Tibial artery (tissue), 4 donors: ENCODE measurements around the gene ALDH1L1.

Experiments used
- DNase-seq, 2 donors: peaks; one replicate each; pipeline ENCODE4 v3.0.0-alpha.2; 2019
- H3K27ac ChIP-seq, 2 donors: fragments of 200-600 bp; sonication (generic) in 1 of 2; 1 replicate in 1 of 2; 2 replicates in 1 of 2; pipeline ENCODE4 v1.5.1; 2018 to 2019; ENCODE audit warnings: mild to moderate bottlenecking in 1 of 2
- H3K27me3 ChIP-seq, 2 donors: fragments of 200-600 bp; sonication (generic) in 1 of 2; one replicate each; pipeline versions ENCODE4 v1.5.1 to v1.6.0; 2016 to 2019
- H3K36me3 ChIP-seq, 3 donors: fragments of 200-600 bp; sonication (generic) in 2 of 3; one replicate each; pipeline ENCODE4 v1.5.1; 2016 to 2019; ENCODE audit warnings: mild to moderate bottlenecking in 2 of 3
- H3K4me1 ChIP-seq, 4 donors: fragments of 200-600 bp; sonication (generic) in 2 of 4; 1 replicate in 3 of 4; 2 replicates in 1 of 4; pipeline ENCODE4 v1.5.1; 2016 to 2019
- H3K4me3 ChIP-seq, 2 donors: fragments of 200-600 bp; sonication (generic) in 1 of 2; 1 replicate in 1 of 2; 2 replicates in 1 of 2; pipeline ENCODE4 v1.5.1; 2018 to 2019; ENCODE audit warnings: mild to moderate bottlenecking in 2 of 2
- H3K9me3 ChIP-seq, 3 donors: fragments of 200-600 bp; sonication (generic) in 1 of 3; one replicate each; pipeline ENCODE4 v1.5.1; 2016 to 2019
- intact Hi-C: fragments of 100-400 bp; cut with DNase I; formaldehyde crosslinking; loops from one replicate; pipeline ENCODE4 v1.15.0; 2023; ENCODE audit warnings: low total_unique reads
- TF ChIP-seq, protein P1 (sequence below), 2 experiments: fragments of 200-600 bp in 1 of 2; fragments of 450-650 bp in 1 of 2; IDR thresholded peaks; one replicate each; pipeline ENCODE4 v1.5.1; 2017 to 2019; ENCODE audit warnings: antibody characterized with exemption in 2 of 2, mild to moderate bottlenecking in 1 of 2, moderate library complexity in 1 of 2

The ALDH1L1 gene

DNA sequence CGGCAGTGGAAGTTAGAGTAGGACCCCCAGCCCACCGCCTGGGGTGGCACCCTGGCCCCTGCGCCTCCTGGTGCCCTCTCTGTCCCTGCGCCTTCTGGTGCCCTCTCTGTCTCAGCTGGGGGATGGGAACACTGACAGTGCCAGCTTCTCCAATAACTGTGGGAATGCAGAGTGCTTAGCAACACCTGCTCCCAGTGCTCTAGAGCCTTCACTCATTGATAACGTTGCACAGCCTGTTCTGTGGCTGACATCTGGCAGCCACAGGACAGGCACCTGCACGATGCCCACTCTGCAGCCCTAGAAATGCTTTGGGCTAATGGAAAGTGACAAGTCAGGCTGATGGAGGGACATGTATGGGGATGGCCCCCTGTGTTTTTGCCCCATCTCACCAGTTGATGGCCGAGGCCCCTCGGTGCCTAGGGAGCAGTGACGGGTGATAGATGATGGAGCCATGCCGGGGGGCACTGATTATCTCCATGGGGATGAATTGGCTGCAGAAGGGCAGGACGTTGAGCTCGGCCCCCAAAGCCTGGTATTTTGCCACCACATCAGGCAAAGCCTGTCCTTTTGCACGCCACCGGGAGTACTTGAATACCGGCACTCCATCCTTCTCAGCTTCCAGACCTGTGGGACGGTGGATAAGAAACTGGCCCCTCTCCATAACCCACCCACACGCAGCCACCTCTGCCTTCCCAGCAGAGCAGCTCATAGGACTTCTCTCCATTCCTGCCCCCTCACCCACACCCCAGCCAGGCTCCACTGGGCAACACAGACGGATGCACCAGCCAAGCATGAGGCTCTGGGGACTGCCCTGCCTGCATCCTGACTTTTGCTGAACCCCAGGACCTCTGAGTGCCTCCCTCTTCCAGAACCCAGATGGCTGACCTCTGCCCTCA lies 22.1 kb downstream of the ALDH1L1 start:
- no peaks in the 10 kb centered on the region for H3K4me1 ChIP-seq
- no peak for DNase-seq
- no peaks in the 10 kb centered on the region for H3K9me3 ChIP-seq
- intact Hi-C loops, result no loop called here
- TF ChIP-seq, protein P1, sequence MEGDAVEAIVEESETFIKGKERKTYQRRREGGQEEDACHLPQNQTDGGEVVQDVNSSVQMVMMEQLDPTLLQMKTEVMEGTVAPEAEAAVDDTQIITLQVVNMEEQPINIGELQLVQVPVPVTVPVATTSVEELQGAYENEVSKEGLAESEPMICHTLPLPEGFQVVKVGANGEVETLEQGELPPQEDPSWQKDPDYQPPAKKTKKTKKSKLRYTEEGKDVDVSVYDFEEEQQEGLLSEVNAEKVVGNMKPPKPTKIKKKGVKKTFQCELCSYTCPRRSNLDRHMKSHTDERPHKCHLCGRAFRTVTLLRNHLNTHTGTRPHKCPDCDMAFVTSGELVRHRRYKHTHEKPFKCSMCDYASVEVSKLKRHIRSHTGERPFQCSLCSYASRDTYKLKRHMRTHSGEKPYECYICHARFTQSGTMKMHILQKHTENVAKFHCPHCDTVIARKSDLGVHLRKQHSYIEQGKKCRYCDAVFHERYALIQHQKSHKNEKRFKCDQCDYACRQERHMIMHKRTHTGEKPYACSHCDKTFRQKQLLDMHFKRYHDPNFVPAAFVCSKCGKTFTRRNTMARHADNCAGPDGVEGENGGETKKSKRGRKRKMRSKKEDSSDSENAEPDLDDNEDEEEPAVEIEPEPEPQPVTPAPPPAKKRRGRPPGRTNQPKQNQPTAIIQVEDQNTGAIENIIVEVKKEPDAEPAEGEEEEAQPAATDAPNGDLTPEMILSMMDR (IDR thresholded peaks at IDR 0.05), result no peak
- no peaks in the 10 kb centered on the region for H3K27me3 ChIP-seq
- H3K4me3 ChIP-seq, result no peak overlapping the region
- H3K27ac ChIP-seq, result no peak overlapping the region
- H3K36me3 ChIP-seq, result peaks cover 0 to 46% (median 0%) of the 10 kb centered on the region in 3 donors

DNA sequence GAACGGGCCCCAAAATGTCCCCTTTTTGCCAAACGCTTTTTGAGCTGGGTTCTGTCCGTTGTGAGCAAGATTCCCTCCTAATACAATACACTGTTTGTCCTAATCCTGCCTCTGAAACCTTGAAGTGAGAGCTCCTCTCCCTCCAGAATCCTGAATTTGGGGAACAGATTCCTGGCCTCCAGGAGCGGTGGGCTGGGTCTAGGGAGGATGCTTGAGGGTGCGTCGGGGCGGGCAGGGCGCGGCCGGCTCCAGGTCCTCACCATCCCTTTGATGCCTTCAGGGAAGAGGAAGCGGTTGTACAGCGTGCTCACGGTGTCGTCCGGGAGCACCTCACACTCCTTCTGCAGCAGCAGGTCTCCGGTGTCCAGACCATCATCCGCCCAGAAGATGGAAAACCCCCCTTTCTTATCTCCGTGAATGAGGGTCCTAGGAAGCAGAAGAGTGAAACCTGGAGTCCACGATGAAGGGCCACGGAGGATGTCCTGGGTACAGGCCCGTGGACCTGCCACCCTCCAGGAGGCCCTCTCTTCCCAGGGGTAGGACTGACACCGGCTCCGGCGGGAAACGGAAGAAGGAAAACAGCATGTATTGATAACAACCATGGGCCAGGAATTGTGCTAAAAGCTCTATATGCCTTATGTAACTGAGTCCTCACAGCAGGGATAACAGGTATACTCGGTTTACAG lies 23.2 kb downstream of the ALDH1L1 start:
- intact Hi-C loops, result no loop called here
- Histone ChIP-seq H3K4me1 (no peaks in the 10 kb centered on the region), H3K36me3 (peaks cover 0 to 57% (median 0%) of the 10 kb centered on the region in 3 donors), H3K27ac (no peak overlapping the region), H3K9me3 (no peaks in the 10 kb centered on the region), H3K27me3 (no peaks in the 10 kb centered on the region), H3K4me3 (no peak overlapping the region)
- no peak for DNase-seq
- TF ChIP-seq, protein P1 (IDR thresholded peaks at IDR 0.05), result no peak

DNA sequence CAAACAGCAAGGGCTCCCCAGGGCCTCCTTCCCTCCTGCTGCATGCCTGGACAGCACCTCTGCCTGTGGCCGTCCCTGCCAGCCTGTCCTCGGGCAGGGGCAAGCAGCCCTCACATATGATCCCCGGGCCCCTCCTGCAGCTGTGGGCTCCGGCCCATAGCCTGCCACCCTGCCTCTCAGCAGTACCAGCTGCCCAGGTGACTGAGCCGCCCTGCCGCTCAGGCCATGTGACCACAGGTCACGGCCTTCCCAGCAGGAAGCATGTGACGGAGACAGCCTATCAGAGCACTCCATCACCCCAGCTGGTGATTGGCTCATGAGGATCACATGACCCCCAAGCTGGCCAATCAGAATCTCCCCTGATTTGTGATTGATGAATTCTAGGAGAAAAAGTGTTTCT lies 23.9 kb downstream of the ALDH1L1 start:
- H3K36me3 ChIP-seq, result peaks cover 0 to 64% (median 0%) of the 10 kb centered on the region in 3 donors
- intact Hi-C loops, result no loop called here
- DNase-seq, result no peak
- no peaks in the 10 kb centered on the region for H3K4me1 ChIP-seq
- no peaks in the 10 kb centered on the region for H3K27me3 ChIP-seq
- TF ChIP-seq, protein P1 (IDR thresholded peaks at IDR 0.05), result no peak
- H3K4me3 ChIP-seq, result no peak overlapping the region
- H3K9me3 ChIP-seq, result no peaks in the 10 kb centered on the region
- no peak overlapping the region for H3K27ac ChIP-seq

DNA sequence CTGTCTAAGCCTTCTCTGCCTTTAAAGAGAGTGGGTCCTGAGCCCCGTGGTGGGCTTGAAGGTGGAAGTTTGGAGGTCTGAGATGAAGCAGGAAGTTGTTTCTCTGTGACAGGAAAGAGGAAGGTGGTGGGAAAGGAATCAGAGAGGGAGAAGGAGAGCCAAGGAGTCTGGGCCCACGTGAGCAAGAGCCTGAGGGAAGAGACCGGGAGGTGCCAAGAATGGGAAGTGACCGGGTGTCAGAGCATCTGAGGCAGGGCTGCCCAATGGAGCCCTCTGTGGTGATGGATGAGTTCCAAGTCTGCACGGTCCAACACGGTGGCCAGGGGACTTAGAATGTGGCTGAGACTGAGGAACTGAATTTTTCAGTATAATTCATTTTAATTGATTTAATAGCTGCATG lies 24.6 kb downstream of the ALDH1L1 start:
- TF ChIP-seq, protein P1 (IDR thresholded peaks at IDR 0.05), result no peak
- H3K4me3 ChIP-seq, result no peak overlapping the region
- no peak for DNase-seq
- H3K9me3 ChIP-seq, result no peaks in the 10 kb centered on the region
- peaks cover 0 to 66% (median 0%) of the 10 kb centered on the region in 3 donors for H3K36me3 ChIP-seq
- no peak overlapping the region for H3K27ac ChIP-seq
- no peaks in the 10 kb centered on the region for H3K27me3 ChIP-seq
- intact Hi-C loops, result no loop called here
- no peaks in the 10 kb centered on the region for H3K4me1 ChIP-seq

DNA sequence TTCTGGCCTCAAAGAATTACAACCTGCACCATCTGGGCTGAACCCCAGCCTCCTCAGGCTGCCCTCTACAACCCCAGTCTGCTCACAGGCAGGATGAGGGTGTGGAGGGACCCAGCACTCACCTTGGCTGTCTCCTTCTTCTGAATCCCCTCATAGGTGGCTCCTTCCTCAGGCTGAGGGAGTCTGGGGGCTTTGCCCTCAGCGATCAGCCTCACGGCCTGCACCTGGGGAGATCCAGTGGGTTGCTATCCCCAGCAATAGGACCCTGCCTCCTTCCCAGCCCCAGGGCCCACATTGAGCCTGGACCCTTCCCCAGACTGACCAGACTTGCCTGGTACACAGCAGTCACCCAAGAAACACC lies 25.1 kb downstream of the ALDH1L1 start:
- Histone ChIP-seq H3K9me3 (no peaks in the 10 kb centered on the region), H3K27ac (no peak overlapping the region), H3K4me1 (no peaks in the 10 kb centered on the region), H3K36me3 (peaks cover 0 to 67% (median 0%) of the 10 kb centered on the region in 3 donors), H3K27me3 (no peaks in the 10 kb centered on the region), H3K4me3 (no peak overlapping the region)
- TF ChIP-seq, protein P1 (IDR thresholded peaks at IDR 0.05), result no peak
- no peak for DNase-seq
- intact Hi-C loops, result no loop called here
